AG09309 (cell line): ENCODE results near the gene IL17RC.

Experiments used
- DNase-seq: peaks from one replicate; pipeline ENCODE4 v3.0.0-alpha.2; 2010; ENCODE audit warnings: low read depth
- H3K4me3 ChIP-seq: 2 replicates; pipeline ENCODE4 v1.5.1; 2011; ENCODE audit warnings: mild to moderate bottlenecking, low read depth, low read length, moderate library complexity; ENCODE audit not compliant: control insufficient read depth
- TF ChIP-seq, protein P1 (sequence below): IDR thresholded peaks from 2 replicates; pipeline ENCODE4 v1.5.1; 2011; ENCODE audit warnings: mild to moderate bottlenecking, low read depth, low read length, inconsistent platforms; ENCODE audit not compliant: insufficient read depth, control insufficient read depth; ENCODE audit errors: missing control alignments

Gene IL17RC

DNA sequence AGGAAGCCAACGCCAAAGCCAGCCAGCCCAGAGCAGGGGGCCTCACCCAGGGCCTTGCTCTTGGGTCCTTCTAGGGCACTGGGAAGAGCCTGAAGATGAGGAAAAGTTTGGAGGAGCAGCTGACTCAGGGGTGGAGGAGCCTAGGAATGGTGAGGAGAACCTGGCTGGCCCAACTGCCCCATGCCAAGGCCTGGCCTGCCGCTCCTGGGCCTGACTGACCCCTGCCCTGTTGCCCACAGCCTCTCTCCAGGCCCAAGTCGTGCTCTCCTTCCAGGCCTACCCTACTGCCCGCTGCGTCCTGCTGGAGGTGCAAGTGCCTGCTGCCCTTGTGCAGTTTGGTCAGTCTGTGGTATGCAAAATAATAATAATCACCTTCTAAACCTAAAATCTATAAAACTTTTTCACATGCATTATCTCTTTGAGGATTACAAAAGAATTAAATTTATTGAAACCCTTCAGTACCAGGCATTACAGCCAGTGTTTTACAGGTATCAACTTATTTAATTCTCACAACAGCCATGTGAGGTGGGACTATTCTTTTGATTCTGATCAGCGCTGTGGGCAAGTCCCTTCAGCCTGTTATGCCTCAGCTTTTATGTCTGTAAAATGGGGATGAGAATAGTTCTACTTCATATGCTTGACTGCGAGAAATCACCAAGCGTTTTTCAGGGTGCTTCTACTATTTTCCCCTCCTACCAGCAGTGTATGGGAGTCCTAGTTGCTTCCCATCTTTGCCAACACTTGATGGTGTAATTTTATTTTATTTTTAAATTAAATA lies 1.6 kb downstream of the IL17RC start:
- TF ChIP-seq, protein P1, sequence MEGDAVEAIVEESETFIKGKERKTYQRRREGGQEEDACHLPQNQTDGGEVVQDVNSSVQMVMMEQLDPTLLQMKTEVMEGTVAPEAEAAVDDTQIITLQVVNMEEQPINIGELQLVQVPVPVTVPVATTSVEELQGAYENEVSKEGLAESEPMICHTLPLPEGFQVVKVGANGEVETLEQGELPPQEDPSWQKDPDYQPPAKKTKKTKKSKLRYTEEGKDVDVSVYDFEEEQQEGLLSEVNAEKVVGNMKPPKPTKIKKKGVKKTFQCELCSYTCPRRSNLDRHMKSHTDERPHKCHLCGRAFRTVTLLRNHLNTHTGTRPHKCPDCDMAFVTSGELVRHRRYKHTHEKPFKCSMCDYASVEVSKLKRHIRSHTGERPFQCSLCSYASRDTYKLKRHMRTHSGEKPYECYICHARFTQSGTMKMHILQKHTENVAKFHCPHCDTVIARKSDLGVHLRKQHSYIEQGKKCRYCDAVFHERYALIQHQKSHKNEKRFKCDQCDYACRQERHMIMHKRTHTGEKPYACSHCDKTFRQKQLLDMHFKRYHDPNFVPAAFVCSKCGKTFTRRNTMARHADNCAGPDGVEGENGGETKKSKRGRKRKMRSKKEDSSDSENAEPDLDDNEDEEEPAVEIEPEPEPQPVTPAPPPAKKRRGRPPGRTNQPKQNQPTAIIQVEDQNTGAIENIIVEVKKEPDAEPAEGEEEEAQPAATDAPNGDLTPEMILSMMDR: no peak
- DNase-seq: no peak
- H3K4me3 ChIP-seq: no peak overlapping the region

DNA sequence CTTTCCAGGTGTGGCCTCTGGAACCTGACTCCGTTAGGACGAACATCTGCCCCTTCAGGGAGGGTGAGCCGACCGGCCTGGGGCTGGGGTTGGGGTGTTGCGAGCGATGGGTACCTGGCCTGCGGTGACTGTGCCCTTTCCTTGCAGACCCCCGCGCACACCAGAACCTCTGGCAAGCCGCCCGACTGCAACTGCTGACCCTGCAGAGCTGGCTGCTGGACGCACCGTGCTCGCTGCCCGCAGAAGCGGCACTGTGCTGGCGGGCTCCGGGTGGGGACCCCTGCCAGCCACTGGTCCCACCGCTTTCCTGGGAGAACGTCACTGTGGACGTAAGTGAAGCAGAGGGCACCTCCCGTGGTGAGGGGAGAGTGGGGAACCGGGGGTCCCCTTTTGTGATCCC lies 11.3 kb downstream of the IL17RC start:
- no peak for DNase-seq
- TF ChIP-seq, protein P1: no peak
- H3K4me3 ChIP-seq: no peak overlapping the region

- TF ChIP-seq, protein P1: no peak
- H3K4me3 ChIP-seq: no peak overlapping the region
- no peak for DNase-seq
These were observed 14.0 kb downstream of the IL17RC start for GRCh38 chr3:9930804-9931418.

DNA sequence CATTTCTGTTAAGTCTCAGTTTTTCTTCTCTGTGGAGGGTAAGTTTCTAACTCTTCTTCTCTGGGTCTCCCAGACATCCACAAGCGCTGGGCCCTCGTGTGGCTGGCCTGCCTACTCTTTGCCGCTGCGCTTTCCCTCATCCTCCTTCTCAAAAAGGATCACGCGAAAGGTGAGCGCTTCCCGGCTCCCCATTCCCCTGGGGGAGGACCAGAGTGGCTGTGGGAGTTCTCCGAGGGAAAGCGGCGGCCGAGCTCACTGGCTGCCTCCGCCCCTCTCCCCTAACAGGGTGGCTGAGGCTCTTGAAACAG lies 15.6 kb downstream of the IL17RC start:
- no peak for DNase-seq
- TF ChIP-seq, protein P1: no peak
- peak overlapping the region; percentile 73 for H3K4me3 ChIP-seq

DNA sequence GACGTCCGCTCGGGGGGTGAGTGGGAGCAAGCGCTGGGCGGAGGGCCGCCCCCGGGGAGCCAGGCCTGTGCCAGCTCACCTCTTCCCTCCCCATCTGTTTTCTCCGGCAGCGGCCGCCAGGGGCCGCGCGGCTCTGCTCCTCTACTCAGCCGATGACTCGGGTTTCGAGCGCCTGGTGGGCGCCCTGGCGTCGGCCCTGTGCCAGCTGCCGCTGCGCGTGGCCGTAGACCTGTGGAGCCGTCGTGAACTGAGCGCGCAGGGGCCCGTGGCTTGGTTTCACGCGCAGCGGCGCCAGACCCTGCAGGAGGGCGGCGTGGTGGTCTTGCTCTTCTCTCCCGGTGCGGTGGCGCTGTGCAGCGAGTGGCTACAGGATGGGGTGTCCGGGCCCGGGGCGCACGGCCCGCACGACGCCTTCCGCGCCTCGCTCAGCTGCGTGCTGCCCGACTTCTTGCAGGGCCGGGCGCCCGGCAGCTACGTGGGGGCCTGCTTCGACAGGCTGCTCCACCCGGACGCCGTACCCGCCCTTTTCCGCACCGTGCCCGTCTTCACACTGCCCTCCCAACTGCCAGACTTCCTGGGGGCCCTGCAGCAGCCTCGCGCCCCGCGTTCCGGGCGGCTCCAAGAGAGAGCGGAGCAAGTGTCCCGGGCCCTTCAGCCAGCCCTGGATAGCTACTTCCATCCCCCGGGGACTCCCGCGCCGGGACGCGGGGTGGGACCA lies 16.1 kb downstream of the IL17RC start:
- H3K4me3 ChIP-seq: peak overlapping the region; percentile 73
- no peak for DNase-seq
- TF ChIP-seq, protein P1: peak; percentile 79

DNA sequence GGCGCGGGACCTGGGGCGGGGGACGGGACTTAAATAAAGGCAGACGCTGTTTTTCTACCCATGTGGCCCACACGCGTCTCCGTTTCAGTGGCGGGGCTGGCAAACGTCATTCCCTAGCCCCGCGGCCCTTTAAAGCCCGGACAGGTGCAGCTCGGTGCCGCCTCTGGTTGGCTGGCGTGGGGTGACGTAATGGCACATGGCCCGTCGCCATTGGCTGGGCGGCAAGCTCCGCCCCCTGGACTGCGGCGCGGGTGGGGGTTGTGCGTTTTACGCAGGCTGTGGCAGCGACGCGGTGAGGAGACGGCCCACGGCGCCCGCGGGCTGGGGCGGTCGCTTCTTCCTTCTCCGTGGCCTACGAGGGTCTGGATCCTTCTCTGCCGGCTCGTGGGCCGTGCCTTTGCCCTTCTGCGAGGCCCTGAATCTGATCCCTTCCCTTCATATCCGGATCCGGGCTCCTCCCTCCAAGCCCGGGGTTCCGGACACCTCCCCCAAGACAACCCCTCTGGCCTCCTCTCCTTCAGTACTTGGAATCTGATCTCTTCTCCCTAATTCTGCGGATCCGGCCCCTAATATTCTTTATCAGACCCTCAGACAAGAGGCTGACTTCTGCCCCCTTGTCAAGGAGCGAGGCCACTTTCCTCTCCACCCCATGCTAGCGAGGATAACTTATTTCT lies 16.8 kb downstream of the IL17RC start, which contains the start of gene CRELD1:
CRELD1 (plus strand) TSS at position 274 of the 674 bp plus-strand sequence. CDS start 605 bp downstream, outside the sequence.
- no peak for DNase-seq
- TF ChIP-seq, protein P1: no peak
- peak within 1 kb of the TSS; percentile 73 for H3K4me3 ChIP-seq
